ENCODE measurements around the gene FRYL.

GRCh38 chr4:48692897-48693296 lies 87.2 kb downstream of the FRYL start:
- no peak for TF ChIP-seq CTCF (IDR thresholded peaks at IDR 0.05)
- TF ChIP-seq POLR2A (IDR thresholded peaks at IDR 0.05) = no peak

All from breast epithelium (tissue), 3 donors.